SK-N-SH treated with all-trans-retinoic acid at 6 μM for 48 hours (cell line): ENCODE results near the gene ZIC5.

ENCODE experiments used
- ARNTL ChIP-seq: fragments of 450-650 bp; formaldehyde crosslinking; IDR thresholded peaks from 2 replicates; pipeline ENCODE4 v1.5.0; 2020; ENCODE audit warnings: low read depth, mild to moderate bottlenecking, moderate library complexity, borderline replicate concordance
- ESRRG ChIP-seq: fragments of 250-450 bp; sonication (Bioruptor Pico); IDR thresholded peaks from 2 replicates; pipeline ENCODE4 v1.6.1; 2021; ENCODE audit warnings: mild to moderate bottlenecking
- TF ChIP-seq, protein P1 (sequence below): fragments of 250-450 bp; sonication (Bioruptor Pico); IDR thresholded peaks from 2 replicates; pipeline ENCODE4 v1.5.1; 2021; ENCODE audit warnings: mild to moderate bottlenecking, moderate library complexity

DNA sequence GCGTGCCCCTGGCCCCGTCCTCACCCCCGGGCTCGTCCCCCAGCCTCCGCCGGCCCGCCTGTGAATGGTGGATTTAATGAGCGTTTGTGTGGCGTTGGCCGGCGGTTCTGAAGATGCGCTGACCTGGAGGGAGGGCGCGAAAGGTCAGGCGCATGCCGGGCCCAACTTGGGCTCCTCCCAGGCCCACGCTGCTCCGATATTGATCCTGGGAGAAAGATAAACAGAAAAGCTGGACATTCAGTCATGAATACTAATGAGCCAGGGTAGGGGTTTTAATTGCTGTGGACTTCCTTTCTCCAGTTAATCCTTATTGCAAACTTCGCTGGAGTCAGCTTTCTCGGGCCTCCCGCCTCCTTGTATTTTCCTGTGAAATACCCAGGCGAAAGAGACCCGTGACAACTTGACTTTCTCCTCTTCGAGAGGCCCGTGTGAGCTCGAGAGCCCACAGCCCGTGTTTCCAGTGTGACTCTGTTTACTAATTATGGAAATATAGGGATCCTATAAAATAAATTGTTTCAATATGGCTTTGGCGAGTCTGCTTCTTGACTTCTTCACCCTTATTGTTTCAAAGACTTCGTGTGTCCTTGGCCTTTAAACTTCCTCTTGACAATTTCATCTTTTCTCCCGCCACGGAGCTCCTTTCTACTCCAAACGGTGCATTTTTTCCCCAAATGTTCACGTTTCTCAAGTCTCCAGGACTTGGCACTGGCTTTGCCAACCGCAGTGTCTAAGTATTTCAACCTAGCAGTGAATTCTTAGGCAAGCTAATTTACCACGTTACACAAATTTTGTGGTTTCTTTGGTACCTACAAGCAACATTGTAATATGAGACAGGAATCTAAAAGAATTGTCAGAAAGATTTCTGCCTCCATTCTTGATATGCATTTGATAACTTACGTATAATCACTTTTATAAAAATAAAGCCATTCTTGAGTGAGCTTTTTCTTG lies 20.5 kb upstream of the ZIC5 start:
- TF ChIP-seq, protein P1, sequence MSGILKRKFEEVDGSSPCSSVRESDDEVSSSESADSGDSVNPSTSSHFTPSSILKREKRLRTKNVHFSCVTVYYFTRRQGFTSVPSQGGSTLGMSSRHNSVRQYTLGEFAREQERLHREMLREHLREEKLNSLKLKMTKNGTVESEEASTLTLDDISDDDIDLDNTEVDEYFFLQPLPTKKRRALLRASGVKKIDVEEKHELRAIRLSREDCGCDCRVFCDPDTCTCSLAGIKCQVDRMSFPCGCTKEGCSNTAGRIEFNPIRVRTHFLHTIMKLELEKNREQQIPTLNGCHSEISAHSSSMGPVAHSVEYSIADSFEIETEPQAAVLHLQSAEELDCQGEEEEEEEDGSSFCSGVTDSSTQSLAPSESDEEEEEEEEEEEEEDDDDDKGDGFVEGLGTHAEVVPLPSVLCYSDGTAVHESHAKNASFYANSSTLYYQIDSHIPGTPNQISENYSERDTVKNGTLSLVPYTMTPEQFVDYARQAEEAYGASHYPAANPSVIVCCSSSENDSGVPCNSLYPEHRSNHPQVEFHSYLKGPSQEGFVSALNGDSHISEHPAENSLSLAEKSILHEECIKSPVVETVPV (CRISPR knock-in tag) = no peak
- no peak for TF ChIP-seq ARNTL
- TF ChIP-seq ESRRG (CRISPR knock-in tag) = no peak
